HepG2 (cell line): Measurements from ENCODE around the gene HOXC10. TPM values are rescaled to one million over a fixed set of nuclear protein-coding genes. Genes with fewer than 3 reads are reported as not detected.

Source experiments
- ATAC-seq: fragments of 200-7000 bp; cut with Tn5 transposase; 3 replicates; pipeline ENCODE4 v1.9.1; 2020; ENCODE audit warnings: mild to moderate bottlenecking, moderate library complexity
- BruUV-seq: library from RNA; stranded (reverse); fragments of 400-500 nt; replicated peaks from 2 replicates; lab custom pipeline; 2021; lab: Mats Ljungman, UMichigan
- CTCF ChIA-PET: fragments of 300-600 bp; formaldehyde crosslinking; extraction: SDS; loops from one replicate; lab custom pipeline; 2021; ENCODE audit warnings: low total read pairs, inconsistent platforms, low intra/inter-chr PET ratio; lab: Yijun Ruan, JAX
- POLR2A ChIA-PET: fragments of 350-600 bp; sonication (Branson Sonifier 250); formaldehyde crosslinking; loops from one replicate; lab custom pipeline; 2020; ENCODE audit warnings: antibody characterized with exemption, inconsistent platforms; lab: Yijun Ruan, JAX
- DNase-seq: peaks from one replicate; pipeline ENCODE4 v3.0.0-alpha.2; 2015; ENCODE audit warnings: low spot score
- FAIRE-seq: peaks from 3 replicates; lab custom pipeline; 2011; peaks lifted over from hg19 to GRCh38; lab: Jason Lieb, UNC
- H2AFZ ChIP-seq: one replicate; pipeline ENCODE4 v1.6.1; 2011; ENCODE audit warnings: low read length, inconsistent platforms
- H3K27ac ChIP-seq: fragments of 300-600 bp; 3 replicates; pipeline ENCODE4 v1.8.0; 2011; ENCODE audit warnings: mixed run types, mild to moderate bottlenecking, mixed read lengths, low read length, inconsistent platforms; ENCODE audit not compliant: insufficient read depth; ENCODE audit errors: extremely low read length
- H3K27me3 ChIP-seq, 2 experiments: fragments of 200-600 bp in 1 of 2; 2 replicates in 1 of 2; 3 replicates in 1 of 2; pipeline versions ENCODE4 v1.6.0 to v1.8.0; 2011; ENCODE audit warnings: low read length in 2 of 2, mild to moderate bottlenecking in 2 of 2, moderate library complexity in 2 of 2, inconsistent platforms in 1 of 2; ENCODE audit not compliant: insufficient read depth in 2 of 2, control insufficient read depth in 1 of 2
- H3K36me3 ChIP-seq, 2 experiments: fragments of 200-600 bp in 1 of 2; replicated peaks in 1 of 2; 2 replicates in 1 of 2; 3 replicates in 1 of 2; pipeline versions ENCODE4 v1.5.1 to v1.8.0; 2011; ENCODE audit warnings: low read length in 2 of 2, inconsistent platforms in 1 of 2; ENCODE audit not compliant: insufficient read depth in 2 of 2, control insufficient read depth in 1 of 2
- H3K4me1 ChIP-seq: 2 replicates; pipeline ENCODE4 v1.5.1; 2012; ENCODE audit warnings: low read length, inconsistent platforms; ENCODE audit not compliant: insufficient read depth
- H3K4me2 ChIP-seq: 2 replicates; pipeline ENCODE4 v1.6.0; 2011; ENCODE audit warnings: low read depth, low read length, inconsistent platforms
- H3K4me3 ChIP-seq, 3 experiments: fragments of 200-600 bp in 1 of 3; sonication (generic), shearing (Covaris generic) in 1 of 3; replicated peaks in 1 of 3; 2 replicates each; pipeline ENCODE4 v1.5.1; 2011 to 2016; ENCODE audit warnings: low read length in 3 of 3, inconsistent platforms in 2 of 3, low read depth in 2 of 3, mild to moderate bottlenecking in 2 of 3, control low read depth in 1 of 3, mixed read lengths in 1 of 3; ENCODE audit not compliant: insufficient read depth in 1 of 3
- H3K79me2 ChIP-seq: one replicate; pipeline ENCODE4 v1.6.1; 2011; ENCODE audit warnings: low read length, inconsistent platforms; ENCODE audit not compliant: insufficient read depth
- H3K9ac ChIP-seq: 2 replicates; pipeline ENCODE4 v1.6.0; 2011; ENCODE audit warnings: mild to moderate bottlenecking, low read depth, low read length, inconsistent platforms; ENCODE audit not compliant: insufficient read depth
- H3K9me3 ChIP-seq: 2 replicates; pipeline ENCODE4 v1.5.1; 2012; ENCODE audit warnings: mild to moderate bottlenecking, low read length
- H4K20me1 ChIP-seq: 2 replicates; pipeline ENCODE4 v1.6.0; 2011; ENCODE audit warnings: inconsistent platforms, mild to moderate bottlenecking, low read length, moderate library complexity; ENCODE audit not compliant: insufficient read depth
- CBX2 ChIP-seq, 2 experiments: fragments of 200-600 bp in 1 of 2; sonication (generic); formaldehyde crosslinking in 1 of 2; IDR thresholded peaks; 2 replicates each; pipeline versions ENCODE4 v1.7.0 to v1.8.1; 2018 to 2022; ENCODE audit warnings: low read depth in 2 of 2, low read length in 1 of 2, mild to moderate bottlenecking in 1 of 2, missing genetic modification reagents in 1 of 2
- EEA1 ChIP-seq: sonication (generic); formaldehyde crosslinking; IDR thresholded peaks from 2 replicates; pipeline ENCODE4 v1.5.1; 2020; ENCODE audit warnings: mild to moderate bottlenecking, missing genetic modification reagents, borderline replicate concordance
- MXD3 ChIP-seq: IDR thresholded peaks from 2 replicates; pipeline ENCODE4 v1.6.1; 2016; ENCODE audit warnings: mild to moderate bottlenecking, missing biosample characterization, missing genetic modification reagents
- ZMYM4 ChIP-seq: sonication (generic); formaldehyde crosslinking; IDR thresholded peaks from 2 replicates; pipeline ENCODE4 v1.8.1; 2023; ENCODE audit warnings: mild to moderate bottlenecking, missing genetic modification reagents
- ZNF20 ChIP-seq: sonication (generic); formaldehyde crosslinking; IDR thresholded peaks from 2 replicates; pipeline ENCODE4 v1.4.0; 2020; ENCODE audit warnings: mild to moderate bottlenecking, moderate library complexity, missing genetic modification reagents
- WGBS: methylation state at CpG from one replicate; pipeline ENCODE4 v1.1.6; 2017; ENCODE audit warnings: low lambda C conversion rate; 5-methylcytosine and 5-hydroxymethylcytosine counted together
- in situ Hi-C: cut with HindIII; loops from 2 replicates; pipeline ENCODE4 v1.10.0; 2017; ENCODE audit warnings: low pct_unique_long_range_greater_than_20kb; ENCODE audit not compliant: extremely low pct_ligation_motif_present
- intact Hi-C: fragments of 100-400 bp; cut with micrococcal nuclease; formaldehyde crosslinking; loops from one replicate; pipeline ENCODE4 v1.10.0; 2022; ENCODE audit not compliant: unreplicated experiment
- polyA plus RNA-seq, 8 experiments: library from polyadenylated mRNA; depleted of rRNA in 3 of 8; stranded (reverse) in 7 of 8; unstranded in 1 of 8; fragments of >200 nt; fragmentation: Illumina TruSeq in 4 of 8; extraction: Trizol in 4 of 8; gene quantifications; 2 replicates each; pipeline versions ENCODE4 v1.2.1 to v1.2.3, GENCODE V29; 2011 to 2016; ENCODE audit warnings: low read depth in 4 of 8, missing spikeins in 1 of 8, mixed read lengths in 1 of 8; ENCODE audit not compliant: insufficient read depth in 1 of 8
- total RNA-seq, 5 experiments: library from RNA; depleted of rRNA; stranded (reverse); fragments of >200 nt; fragmentation: Illumina TruSeq; extraction: Trizol; gene quantifications; 2 replicates each; pipeline ENCODE4 v1.2.3, GENCODE V29; 2016; ENCODE audit warnings: low read depth in 1 of 5
- TF ChIP-seq, protein P1 (sequence below): sonication (generic); formaldehyde crosslinking; IDR thresholded peaks from 2 replicates; pipeline ENCODE4 v1.8.1; 2023; ENCODE audit warnings: mild to moderate bottlenecking, missing genetic modification reagents
- TF ChIP-seq, protein P2 (sequence below): sonication (generic); formaldehyde crosslinking; IDR thresholded peaks from 2 replicates; pipeline ENCODE4 v1.5.1; 2020; ENCODE audit warnings: mild to moderate bottlenecking, missing genetic modification reagents, borderline replicate concordance

The HOXC10 gene
- total and polyA plus RNA-seq, 2 of the 13 experiments (the other 11 are each of a cell fraction or from before 2014, with no cell fraction given), result not detected

- no peak for FAIRE-seq
- Histone ChIP-seq H3K27me3 (peaks cover 8 to 56% of the 10 kb centered on the region in 2 experiments), H3K4me1 (no peaks in the 10 kb centered on the region), H3K27ac (no peak overlapping the region), H3K4me3 (no peak overlapping the region), H3K36me3 (no peaks in the 10 kb centered on the region), H3K4me2 (no peak overlapping the region), H3K9me3 (no peaks in the 10 kb centered on the region), H2AFZ (no peak overlapping the region), H3K79me2 (no peaks in the 10 kb centered on the region), H3K9ac (no peak overlapping the region), H4K20me1 (no peaks in the 10 kb centered on the region)
- 41% methylated on average over 9 of the region's 9 CpGs for WGBS
- in situ Hi-C loops, result no loop called here
- POLR2A ChIA-PET, result no interaction called here
- intact Hi-C loops, result no loop called here
- TF ChIP-seq EEA1 (CRISPR knock-in tag), result no peak
- TF ChIP-seq, protein P1, sequence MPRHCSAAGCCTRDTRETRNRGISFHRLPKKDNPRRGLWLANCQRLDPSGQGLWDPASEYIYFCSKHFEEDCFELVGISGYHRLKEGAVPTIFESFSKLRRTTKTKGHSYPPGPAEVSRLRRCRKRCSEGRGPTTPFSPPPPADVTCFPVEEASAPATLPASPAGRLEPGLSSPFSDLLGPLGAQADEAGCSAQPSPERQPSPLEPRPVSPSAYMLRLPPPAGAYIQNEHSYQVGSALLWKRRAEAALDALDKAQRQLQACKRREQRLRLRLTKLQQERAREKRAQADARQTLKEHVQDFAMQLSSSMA (CRISPR knock-in tag), result no peak
- no peak for TF ChIP-seq MXD3 (CRISPR knock-in tag)
- TF ChIP-seq CBX2 (IDR thresholded peaks at IDR 0.05; ENCODE audit: low read depth, low read length), result no peak
- TF ChIP-seq CBX2 (CRISPR knock-in tag; IDR thresholded peaks at IDR 0.05; ENCODE audit: low read depth), result no peak
- no peak for TF ChIP-seq ZMYM4 (CRISPR knock-in tag)
- no peak for TF ChIP-seq ZNF20 (CRISPR knock-in tag)
- TF ChIP-seq, protein P2, sequence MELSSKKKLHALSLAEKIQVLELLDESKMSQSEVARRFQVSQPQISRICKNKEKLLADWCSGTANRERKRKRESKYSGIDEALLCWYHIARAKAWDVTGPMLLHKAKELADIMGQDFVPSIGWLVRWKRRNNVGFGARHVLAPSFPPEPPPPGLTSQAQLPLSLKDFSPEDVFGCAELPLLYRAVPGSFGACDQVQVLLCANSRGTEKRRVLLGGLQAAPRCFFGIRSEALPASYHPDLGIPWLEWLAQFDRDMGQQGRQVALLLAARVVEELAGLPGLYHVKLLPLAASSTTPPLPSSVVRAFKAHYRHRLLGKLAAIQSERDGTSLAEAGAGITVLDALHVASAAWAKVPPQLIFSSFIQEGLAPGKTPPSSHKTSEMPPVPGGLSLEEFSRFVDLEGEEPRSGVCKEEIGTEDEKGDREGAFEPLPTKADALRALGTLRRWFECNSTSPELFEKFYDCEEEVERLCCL (CRISPR knock-in tag), result no peak
- no TSS peak for BruUV-seq
- ATAC-seq, result no peak
- CTCF ChIA-PET, result no interaction called here
- DNase-seq, result no peak
These were observed 54.0 kb downstream of the HOXC10 start for GRCh38 chr12:54038871-54039414.
